Pancreas (tissue), 10 donors: ENCODE results near the gene FAHD2B. TPM values are rescaled to one million over a fixed set of nuclear protein-coding genes. Genes with fewer than 3 reads are reported as not detected.
"Not testable (repeated sequence)": the region's sequence is repeated elsewhere in the genome, so short reads cannot be mapped to it uniquely, and the experiment has no call there.

Experiments used
- ATAC-seq, 4 donors: fragments of 200-7000 bp; cut with Tn5 transposase; one replicate each; pipeline versions ENCODE4 v1.8.0 to v1.9.1; 2020; ENCODE audit warnings: mild to moderate bottlenecking in 4 of 4, moderate library complexity in 4 of 4
- DNase-seq, 6 donors: peaks; one replicate each; pipeline ENCODE4 v3.0.0-alpha.2; 2020
- FAIRE-seq: peaks from 2 replicates; lab custom pipeline; 2012; peaks lifted over from hg19 to GRCh38; lab: Jason Lieb, UNC
- H3K27ac ChIP-seq, 4 donors: fragments of 200-600 bp; sonication (generic); 1 replicate in 3 of 4; 2 replicates in 1 of 4; pipeline versions ENCODE4 v1.5.0 to v1.8.0; 2020
- H3K27me3 ChIP-seq, 4 donors: fragments of 200-600 bp; one replicate each; pipeline ENCODE4 v1.8.0; 2021
- H3K36me3 ChIP-seq, 3 donors: fragments of 200-600 bp; sonication (generic) in 1 of 3; one replicate each; pipeline versions ENCODE4 v1.5.0 to v1.8.0; 2020 to 2021
- H3K4me1 ChIP-seq, 3 donors: fragments of 200-600 bp; one replicate each; pipeline ENCODE4 v1.8.0; 2021
- H3K4me3 ChIP-seq, 4 donors: fragments of 200-600 bp; sonication (generic) in 2 of 4; one replicate each; pipeline versions ENCODE4 v1.5.0 to v1.8.0; 2020 to 2021
- H3K9me3 ChIP-seq, 4 donors: fragments of 200-600 bp; one replicate each; pipeline ENCODE4 v1.8.0; 2021
- CTCF ChIP-seq, 4 donors: fragments of 200-600 bp; sonication (generic) in 3 of 4; IDR thresholded peaks; one replicate each; pipeline versions ENCODE4 v1.5.0 to v1.8.0; 2021; ENCODE audit warnings: antibody characterized with exemption in 4 of 4
- WGBS, 2 donors: extraction: QIAGEN DNeasy Blood & Tissue Kit; methylation state at CpG; one replicate each; pipeline ENCODE4 v1.1.7; 2013; 5-methylcytosine and 5-hydroxymethylcytosine counted together
- intact Hi-C, 3 donors: fragments of 100-400 bp; cut with DNase I; formaldehyde crosslinking; loops; one replicate each; pipeline versions ENCODE4 v1.11.1 to v1.14.2; 2022
- polyA plus RNA-seq, 2 donors: library from polyadenylated mRNA; stranded (reverse); fragments of 200-250 nt; gene quantifications; one replicate each; pipeline ENCODE4 v1.2.3, GENCODE V29; 2013
- total RNA-seq, 6 donors: library from RNA; stranded (reverse); fragmentation: NEBNext Ultra II Directional in 4 of 6; extraction: Animal tissue kit (Norgen Biotek cat#: 25700) in 4 of 6; gene quantifications; one replicate each; pipeline versions ENCODE4 v1.2.1 to v1.2.4, GENCODE V29; 2021 to 2023
- donor health status: healthy with polysubstance abuse.
- donor health status: DM: no; HTN: no; CAD: no; lungs with moderate emphysema.
- donor health status: DM: no; HTN: no; CAD: no.
- donor health status: control.
- donor health status: control.
- donor health status: Bipolar disorder and iron deficiency.
- donor health status: DM: yes; HTN: yes; CAD: no.
- donor health status: DM: no; HTN: no; CAD: no.
- donor health status: DM: no; HTN: no; CAD: no.
- donor health status: DM: yes; HTN: yes; CAD: no.

The FAHD2B gene
- total and polyA plus RNA-seq, 8 donors: 6.9 to 13.8 (median 8.4) TPM

DNA sequence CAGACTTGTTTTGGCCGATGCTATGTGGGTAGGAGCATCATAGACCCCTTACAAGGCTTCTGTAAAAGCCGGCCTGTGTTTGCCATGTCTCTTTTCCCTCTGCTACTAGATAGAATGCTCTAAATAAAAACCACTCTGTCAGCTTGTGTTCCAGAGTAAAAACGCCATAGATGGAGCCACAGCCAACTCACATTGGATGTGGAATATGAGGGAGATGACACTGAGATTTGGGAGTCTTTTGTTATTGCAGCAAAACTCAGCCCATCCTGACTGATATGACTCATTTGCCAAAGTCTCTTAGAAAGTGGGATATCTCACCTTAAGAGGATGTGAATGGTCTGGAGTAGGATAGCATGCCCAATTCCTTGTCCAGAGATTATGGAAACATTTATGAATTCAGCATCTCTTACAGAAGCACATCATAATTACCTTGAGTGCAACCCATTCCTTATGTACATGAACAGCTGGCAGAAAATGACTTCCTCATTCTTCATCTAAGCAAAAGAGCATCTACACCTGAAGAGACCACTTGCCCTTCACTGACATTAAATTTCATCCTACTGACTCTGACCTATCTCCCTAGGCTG is 4.2 kb upstream of the FAHD2B start:
- H3K4me1 ChIP-seq, FAIRE-seq, H3K27ac ChIP-seq, H3K9me3 ChIP-seq, H3K27me3 ChIP-seq, ATAC-seq, H3K4me3 ChIP-seq, DNase-seq, H3K36me3 ChIP-seq, intact Hi-C loops: not testable (repeated sequence)
- 75 to 82% methylated on average over 3 of the region's 3 CpGs for WGBS, 2 donors

DNA sequence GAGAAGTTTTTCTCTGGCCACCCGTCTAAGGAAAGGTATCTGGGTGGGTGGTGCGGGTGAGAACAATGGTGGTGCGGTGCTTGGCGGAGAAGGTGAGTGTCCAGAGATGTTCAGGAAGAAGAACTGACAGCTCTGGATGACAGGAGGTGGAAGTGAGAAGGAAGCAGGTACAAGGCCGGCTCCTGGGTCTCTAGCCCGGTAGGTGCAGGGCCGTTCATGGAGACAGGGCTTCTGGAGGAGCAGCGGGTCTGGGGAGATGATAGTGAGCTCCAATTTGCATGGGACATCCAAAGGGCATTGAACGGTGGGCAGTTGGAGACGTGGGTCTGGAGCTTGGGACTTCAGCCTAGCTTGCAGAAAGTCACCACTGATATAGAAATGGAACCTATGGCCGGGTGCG is 979 bp upstream of the FAHD2B start:
- no peaks in the 10 kb centered on the region for H3K27me3 ChIP-seq
- peaks cover 0 to 4% (median 0%) of the 10 kb centered on the region in 3 donors for H3K4me1 ChIP-seq
- 79 to 80% methylated on average over 12 of the region's 12 CpGs for WGBS, 2 donors
- intact Hi-C loops: no loop called here
- H3K4me3 ChIP-seq: no peak overlapping the region
- H3K27ac ChIP-seq: no peak overlapping the region
- DNase-seq (no peak), FAIRE-seq (no peak), ATAC-seq (no peak)
- no peaks in the 10 kb centered on the region for H3K36me3 ChIP-seq
- TF ChIP-seq CTCF (IDR thresholded peaks at IDR 0.05): no peak
- no peaks in the 10 kb centered on the region for H3K9me3 ChIP-seq

GRCh38 chr2:97093983-97094771 is 505 bp downstream of the FAHD2B start:
- intact Hi-C loops, H3K27ac ChIP-seq, FAIRE-seq, DNase-seq, H3K4me1 ChIP-seq, H3K9me3 ChIP-seq, H3K36me3 ChIP-seq, H3K27me3 ChIP-seq: not testable (repeated sequence)
- 84 to 89% methylated on average over 4 of the region's 33 CpGs for WGBS, 2 donors
- H3K4me3 ChIP-seq: peak overlapping the region in 1 of 4 donors; percentile 42
- ATAC-seq: peak; percentile 30 to 43 (median 38)

GRCh38 chr2:97092946-97093345 is 1.7 kb downstream of the FAHD2B start:
- H3K4me1 ChIP-seq, H3K27ac ChIP-seq, H3K27me3 ChIP-seq, H3K9me3 ChIP-seq, ATAC-seq, H3K36me3 ChIP-seq, FAIRE-seq, DNase-seq, intact Hi-C loops, H3K4me3 ChIP-seq: not testable (repeated sequence)
- WGBS, 2 donors: 94 to 98% methylated on average over 2 of the region's 2 CpGs

DNA sequence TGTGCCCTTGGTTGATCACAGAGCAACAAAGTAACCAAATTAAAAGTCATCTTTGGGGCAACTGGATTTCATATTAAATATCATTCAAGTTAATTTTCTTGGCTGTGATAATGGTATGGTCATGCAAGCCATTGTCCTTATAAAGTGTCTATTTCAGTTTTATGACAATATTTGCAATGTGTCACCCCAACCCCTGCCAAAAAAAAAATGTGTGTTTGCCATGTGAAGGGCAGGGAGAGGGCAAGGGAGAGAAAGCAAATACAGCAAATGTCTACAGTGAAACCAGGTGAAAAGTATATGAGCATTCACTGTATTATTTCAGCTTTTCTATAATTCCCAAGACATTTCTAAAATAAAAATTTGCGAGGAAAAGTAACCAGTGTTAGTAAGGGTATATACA is 6.0 kb downstream of the FAHD2B start:
- ATAC-seq: peak in 2 of 4 donors; percentile 47 to 58
- H3K36me3 ChIP-seq, H3K27me3 ChIP-seq, DNase-seq, H3K27ac ChIP-seq, H3K9me3 ChIP-seq, intact Hi-C loops, H3K4me1 ChIP-seq, H3K4me3 ChIP-seq, FAIRE-seq: not testable (repeated sequence)
- WGBS, 2 donors: 91 to 100% methylated on average over 1 of the region's 1 CpG

- not testable (repeated sequence) for DNase-seq
These were observed 9.6 kb downstream of the FAHD2B start for GRCh38 chr2:97085093-97085492.

DNA sequence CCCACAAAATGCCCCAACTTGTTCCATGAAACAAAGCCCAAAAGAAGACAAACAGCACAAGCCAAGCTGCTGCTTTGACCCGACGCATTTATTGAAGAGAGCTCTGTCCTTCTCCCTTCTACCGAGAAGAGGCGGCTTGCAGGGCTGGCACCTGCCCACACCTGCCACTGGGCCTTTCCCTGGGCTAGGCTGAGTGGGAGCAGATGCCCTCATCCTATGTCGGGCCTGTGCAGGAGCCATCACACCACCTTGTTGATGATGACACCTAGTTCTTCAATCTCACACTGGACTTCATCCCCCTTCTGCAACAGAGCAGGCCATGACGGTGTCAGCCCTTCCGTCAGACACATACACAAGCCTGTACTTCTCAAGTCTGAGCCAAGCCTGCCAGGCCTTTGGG is 11.2 kb downstream of the FAHD2B start:
- 86 to 93% methylated on average over 7 of the region's 7 CpGs for WGBS, 2 donors

More at GRCh38 chr2:97085093-97085492, 9.6 kb downstream of the FAHD2B start:
- H3K27me3 ChIP-seq, H3K4me3 ChIP-seq, H3K27ac ChIP-seq, H3K36me3 ChIP-seq, intact Hi-C loops, H3K9me3 ChIP-seq, FAIRE-seq, H3K4me1 ChIP-seq: not testable (repeated sequence)
- WGBS, 2 donors: 89 to 95% methylated on average over 2 of the region's 7 CpGs
- ATAC-seq: peak in 1 of 4 donors; percentile 30

GRCh38 chr2:97082206-97082605 is 12.5 kb downstream of the FAHD2B start:
- DNase-seq, H3K36me3 ChIP-seq, H3K4me3 ChIP-seq, H3K9me3 ChIP-seq, H3K27me3 ChIP-seq, H3K4me1 ChIP-seq, intact Hi-C loops, FAIRE-seq, H3K27ac ChIP-seq: not testable (repeated sequence)
- 36 to 41% methylated on average over 4 of the region's 9 CpGs for WGBS, 2 donors
- peak in 3 of 4 donors; percentile 22 to 47 (median 37) for ATAC-seq

More for the DNA sequence above, 11.2 kb downstream of the FAHD2B start:
- ATAC-seq, H3K27ac ChIP-seq, H3K36me3 ChIP-seq, H3K9me3 ChIP-seq, H3K4me1 ChIP-seq, intact Hi-C loops, H3K4me3 ChIP-seq, DNase-seq, FAIRE-seq, H3K27me3 ChIP-seq: not testable (repeated sequence)

DNA sequence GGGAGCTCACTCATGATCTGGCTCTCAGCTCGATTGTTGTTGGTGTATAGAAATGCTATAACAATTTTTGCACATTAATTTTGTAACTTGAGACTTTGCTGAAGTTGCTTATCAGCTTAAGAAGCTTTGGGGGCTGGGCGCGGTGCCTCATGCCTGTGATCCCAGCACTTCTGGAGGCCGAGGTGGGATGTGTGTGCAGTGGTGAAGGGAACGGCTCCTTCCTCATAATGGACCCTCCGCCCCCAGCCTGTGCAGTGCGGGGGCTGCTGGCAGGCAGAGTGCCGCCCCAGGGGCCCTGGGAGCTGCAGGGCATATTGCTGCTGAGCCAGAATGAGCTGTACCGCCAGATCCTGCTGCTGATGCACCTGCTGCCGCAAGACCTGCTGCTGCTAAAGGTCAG is 13.8 kb downstream of the FAHD2B start:
- H3K4me3 ChIP-seq, H3K27me3 ChIP-seq, H3K36me3 ChIP-seq, DNase-seq, H3K4me1 ChIP-seq, ATAC-seq, intact Hi-C loops, H3K27ac ChIP-seq, FAIRE-seq, H3K9me3 ChIP-seq: not testable (repeated sequence)
- WGBS, 2 donors: 81 to 82% methylated on average over 7 of the region's 10 CpGs

GRCh38 chr2:97077213-97077612 is 17.5 kb downstream of the FAHD2B start:
- WGBS, 2 donors: 81 to 91% methylated on average over 8 of the region's 8 CpGs
- H3K27me3 ChIP-seq, ATAC-seq, H3K4me1 ChIP-seq, DNase-seq, H3K9me3 ChIP-seq, FAIRE-seq, H3K4me3 ChIP-seq, intact Hi-C loops, H3K36me3 ChIP-seq, H3K27ac ChIP-seq: not testable (repeated sequence)

DNA sequence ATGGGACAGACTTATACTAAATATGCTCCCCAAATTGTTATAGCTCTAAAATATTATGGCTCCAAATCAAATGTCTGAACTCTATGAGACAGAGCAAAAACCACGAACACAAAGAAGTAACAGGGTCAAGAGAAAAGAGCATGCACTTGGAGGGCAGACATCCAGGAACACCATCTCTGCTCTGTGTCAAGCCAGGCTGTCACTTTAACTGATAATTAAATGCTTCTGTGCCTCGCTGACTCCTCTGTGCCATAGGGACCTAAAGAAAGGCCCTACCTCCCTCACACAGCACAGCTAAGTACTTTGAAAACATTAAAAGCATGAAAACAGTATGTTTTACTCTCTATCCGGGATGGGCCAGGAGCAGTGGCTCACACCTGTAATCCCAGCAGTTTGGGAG is 23.8 kb downstream of the FAHD2B start:
- H3K9me3 ChIP-seq, H3K4me3 ChIP-seq, H3K27me3 ChIP-seq, H3K27ac ChIP-seq, ATAC-seq, H3K36me3 ChIP-seq, intact Hi-C loops, FAIRE-seq, DNase-seq, H3K4me1 ChIP-seq: not testable (repeated sequence)
- 66 to 78% methylated on average over 2 to 3 of the region's 3 CpGs for WGBS, 2 donors
